ENCODE results near the gene FAM216B. TPM values are rescaled to one million over a fixed set of nuclear protein-coding genes. Genes with fewer than 3 reads are reported as not detected.

FAM216B gene
- total RNA-seq, 1 experiment from 2014 or later: not detected

DNA sequence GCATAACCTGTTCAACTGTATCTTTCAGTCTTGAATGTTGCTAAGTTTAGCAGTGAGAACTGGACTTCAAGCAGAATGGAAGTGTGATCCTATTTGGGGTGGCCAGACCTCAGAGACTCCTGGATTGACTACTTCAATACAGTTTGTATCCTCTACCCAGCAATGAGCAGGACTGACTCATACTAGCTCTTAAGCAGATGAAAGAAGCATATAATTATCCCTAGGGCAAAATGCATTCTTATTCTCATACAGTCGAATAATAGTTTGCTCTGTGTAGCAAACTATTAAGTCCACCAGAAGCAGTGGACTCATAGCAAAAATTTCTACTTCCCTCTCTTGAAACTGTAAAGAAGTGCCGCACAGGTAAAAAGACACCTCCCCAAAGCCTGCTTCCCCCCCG is 46.4 kb upstream of the FAM216B start:
- Histone ChIP-seq H3K79me2 (ENCODE audit: insufficient read depth, low read length) (no peaks in the 10 kb centered on the region), H2BK15ac (ENCODE audit: low read depth, low read length) (no peak overlapping the region), H2AFZ (ENCODE audit: low read length) (no peak overlapping the region), H3K79me1 (ENCODE audit: insufficient read depth, low read depth, low read length, poor library complexity, severe bottlenecking) (no peaks in the 10 kb centered on the region), H3K23me2 (ENCODE audit: insufficient read length, low read depth, low read length, poor library complexity, severe bottlenecking) (no peaks in the 10 kb centered on the region), H3K27ac (ENCODE audit: insufficient read length, low read depth, low read length) (no peak overlapping the region), H3K9ac (ENCODE audit: extremely low read depth, insufficient read length, low read length) (no peak overlapping the region), H3K4me1 (ENCODE audit: insufficient read depth, low read length) (peaks cover 2% of the 10 kb centered on the region; the same call in 1 of the 2 replicates), H2BK20ac (ENCODE audit: low read depth, low read length, poor library complexity, severe bottlenecking) (no peak overlapping the region), H3K9me3 (ENCODE audit: control insufficient read depth, low read depth, low read length) (no peaks in the 10 kb centered on the region), H3K56ac (ENCODE audit: insufficient read length, low read depth, low read length) (no peak overlapping the region), H4K5ac (ENCODE audit: insufficient read length, low read depth, low read length) (no peak overlapping the region), H3K14ac (ENCODE audit: insufficient read depth, low read length) (no peak overlapping the region), H3K27me3 (ENCODE audit: insufficient read depth, low read length) (no peaks in the 10 kb centered on the region), H2BK12ac (ENCODE audit: insufficient read length, low read depth, low read length) (no peak overlapping the region), H3T11ph (ENCODE audit: low read length) (no peak overlapping the region), H3K4ac (ENCODE audit: low read depth, low read length) (no peak overlapping the region), H4K20me1 (ENCODE audit: control insufficient read depth, insufficient read depth, insufficient read length) (no peaks in the 10 kb centered on the region), H4K91ac (ENCODE audit: insufficient read length, low read depth, low read length) (no peak overlapping the region), H3K4me2 (ENCODE audit: insufficient read depth, insufficient read length, low read length) (no peak overlapping the region), H2AK5ac (ENCODE audit: insufficient read length, low read length) (no peak overlapping the region), H4K8ac (replicated peaks; ENCODE audit: insufficient read length, low read depth, low read length) (no peak overlapping the region), H2BK5ac (ENCODE audit: insufficient read length, low read length) (no peak overlapping the region), H3K23ac (ENCODE audit: insufficient read length, low read depth, low read length) (no peak overlapping the region), H3K18ac (ENCODE audit: insufficient read length, low read depth, low read length) (no peak overlapping the region), H2BK120ac (ENCODE audit: low read depth, low read length, poor library complexity, severe bottlenecking) (no peak overlapping the region)
- Mint-ChIP-seq H3K27me3 (ENCODE audit: low read depth) (no peaks in the 10 kb centered on the region; the same call in 1 of the 2 replicates), H3K27ac (no peak overlapping the region), H3K9me3 (no peaks in the 10 kb centered on the region), H3K4me3 (no peak overlapping the region), H3K36me3 (ENCODE audit: insufficient read depth in 1 of 3, low read depth in 3 of 3) (no peaks in the 10 kb centered on the region), H3K4me1 (peaks cover 35 to 43% of the 10 kb centered on the region in 2 experiments)
- TF ChIP-seq, protein P1, sequence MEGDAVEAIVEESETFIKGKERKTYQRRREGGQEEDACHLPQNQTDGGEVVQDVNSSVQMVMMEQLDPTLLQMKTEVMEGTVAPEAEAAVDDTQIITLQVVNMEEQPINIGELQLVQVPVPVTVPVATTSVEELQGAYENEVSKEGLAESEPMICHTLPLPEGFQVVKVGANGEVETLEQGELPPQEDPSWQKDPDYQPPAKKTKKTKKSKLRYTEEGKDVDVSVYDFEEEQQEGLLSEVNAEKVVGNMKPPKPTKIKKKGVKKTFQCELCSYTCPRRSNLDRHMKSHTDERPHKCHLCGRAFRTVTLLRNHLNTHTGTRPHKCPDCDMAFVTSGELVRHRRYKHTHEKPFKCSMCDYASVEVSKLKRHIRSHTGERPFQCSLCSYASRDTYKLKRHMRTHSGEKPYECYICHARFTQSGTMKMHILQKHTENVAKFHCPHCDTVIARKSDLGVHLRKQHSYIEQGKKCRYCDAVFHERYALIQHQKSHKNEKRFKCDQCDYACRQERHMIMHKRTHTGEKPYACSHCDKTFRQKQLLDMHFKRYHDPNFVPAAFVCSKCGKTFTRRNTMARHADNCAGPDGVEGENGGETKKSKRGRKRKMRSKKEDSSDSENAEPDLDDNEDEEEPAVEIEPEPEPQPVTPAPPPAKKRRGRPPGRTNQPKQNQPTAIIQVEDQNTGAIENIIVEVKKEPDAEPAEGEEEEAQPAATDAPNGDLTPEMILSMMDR (conservative IDR thresholded peaks at IDR 0.05): no peak
- no CpG with 5 or more reads among the region's 3 CpGs for WGBS (ENCODE audit: extremely low coverage, insufficient read length, low lambda C conversion rate)
- no peak for DNase-seq

Measured in H9 (cell line).